Breast epithelium (tissue), 4 donors: ENCODE measurements around the gene RPEL1. TPM values are rescaled to one million over a fixed set of nuclear protein-coding genes. Genes with fewer than 3 reads are reported as not detected.
A peak's percentile ranks its signal among the peaks of the same experiment; 100 is the strongest.

Experiments
- DNase-seq, 2 donors: peaks; one replicate each; pipeline ENCODE4 v3.0.0-alpha.2; 2019; ENCODE audit warnings: low spot score in 2 of 2
- H3K27ac ChIP-seq, 2 donors: fragments of 200-600 bp; sonication (generic) in 1 of 2; one replicate each; pipeline ENCODE4 v1.5.1; 2016 to 2019; ENCODE audit warnings: mild to moderate bottlenecking in 1 of 2
- H3K27me3 ChIP-seq, 2 donors: fragments of 200-600 bp; sonication (generic) in 1 of 2; one replicate each; pipeline versions ENCODE4 v1.5.1 to v1.6.0; 2017 to 2019; ENCODE audit warnings: control low read depth in 1 of 2, mild to moderate bottlenecking in 1 of 2
- H3K36me3 ChIP-seq: fragments of 200-600 bp; one replicate; pipeline ENCODE4 v1.5.1; 2019
- H3K4me1 ChIP-seq, 2 donors: fragments of 200-600 bp; sonication (generic); one replicate each; pipeline ENCODE4 v1.5.1; 2016 to 2019; ENCODE audit warnings: control low read depth in 1 of 2
- H3K4me3 ChIP-seq, 3 donors: fragments of 200-600 bp; sonication (generic); 1 replicate in 2 of 3; 2 replicates in 1 of 3; pipeline ENCODE4 v1.5.1; 2016 to 2019; ENCODE audit warnings: mild to moderate bottlenecking in 3 of 3, moderate library complexity in 2 of 3
- H3K9me3 ChIP-seq, 2 donors: fragments of 200-600 bp; sonication (generic) in 1 of 2; one replicate each; pipeline ENCODE4 v1.5.1; 2016 to 2019; ENCODE audit warnings: control low read depth in 1 of 2
- POLR2A ChIP-seq: fragments of 450-650 bp; IDR thresholded peaks from one replicate; pipeline ENCODE4 v1.6.1; 2016; ENCODE audit warnings: antibody characterized with exemption, mild to moderate bottlenecking, moderate library complexity
- POLR2AphosphoS5 ChIP-seq, 3 donors: sonication (generic); formaldehyde crosslinking; IDR thresholded peaks; one replicate each; pipeline ENCODE4 v1.6.1; 2017; ENCODE audit warnings: antibody characterized with exemption in 3 of 3
- intact Hi-C: fragments of 100-400 bp; cut with DNase I; formaldehyde crosslinking; loops from one replicate; pipeline ENCODE4 v1.15.1; 2023; ENCODE audit warnings: low total_unique reads
- total RNA-seq, 3 donors: library from RNA; depleted of rRNA; stranded (reverse); fragments of >200 nt; gene quantifications; one replicate each; pipeline ENCODE4 v1.1.0, GENCODE V29; 2016
- TF ChIP-seq, protein P1 (sequence below), 3 donors: fragments of 450-650 bp; IDR thresholded peaks; one replicate each; pipeline ENCODE4 v1.5.1; 2016 to 2017; ENCODE audit warnings: antibody characterized with exemption in 3 of 3, mild to moderate bottlenecking in 3 of 3, moderate library complexity in 3 of 3

Gene RPEL1
- total RNA-seq, 3 donors from 2014 or later: 0.33 TPM; not detected in 2

DNA sequence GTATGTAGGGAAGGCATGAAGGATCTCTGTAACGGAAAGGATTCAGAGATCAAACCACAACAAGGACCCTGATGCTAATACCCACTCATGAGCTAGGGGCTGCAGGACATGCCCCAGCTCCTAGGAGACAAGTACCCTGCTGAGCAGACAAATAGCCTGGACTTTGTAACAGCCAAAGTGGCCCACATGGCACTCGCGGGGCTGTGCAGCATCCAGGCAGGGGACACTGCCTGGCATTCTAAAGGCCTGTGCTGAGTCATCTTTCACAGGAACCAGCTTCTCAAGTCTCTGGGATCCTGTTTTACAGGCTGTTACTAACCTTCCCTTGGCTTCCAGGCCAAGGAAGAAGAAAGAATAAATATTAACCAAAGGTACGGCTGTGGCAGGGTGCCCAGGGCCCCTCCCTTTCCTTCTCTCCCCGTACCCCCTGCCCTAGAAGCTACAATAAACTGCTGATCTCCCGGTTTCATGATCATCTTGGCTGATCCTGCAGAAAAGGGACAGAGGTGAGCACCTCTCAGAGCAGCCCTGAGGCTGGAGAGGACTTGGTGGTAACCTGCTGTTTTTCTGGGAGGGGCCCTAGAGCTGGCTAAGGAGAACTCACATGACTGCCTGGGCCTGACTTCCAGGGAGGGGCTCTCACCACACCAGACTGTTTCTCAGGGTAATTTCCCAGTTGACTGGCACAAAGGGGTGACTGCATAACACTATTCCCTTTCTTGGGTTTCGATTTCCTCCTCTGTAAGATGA is 4.2 kb upstream of the RPEL1 start:
- DNase-seq: peak; percentile 56 to 74
- peak overlapping the region; percentile 87 to 90 for H3K27ac ChIP-seq
- no peak for TF ChIP-seq POLR2A
- TF ChIP-seq POLR2AphosphoS5 (IDR thresholded peaks at IDR 0.05): peak in 2 of 3 donors; percentile 21 to 31
- H3K4me1 ChIP-seq: no peaks in the 10 kb centered on the region
- intact Hi-C loops: loop anchor here (5.0 to 10.0 kb wide), 2 partner anchors 327 to 804 kb away; partner anchors contain the start of gene CNNM2
- H3K4me3 ChIP-seq: peak overlapping the region in 2 of 3 donors; percentile 12 to 41
- H3K9me3 ChIP-seq: no peaks in the 10 kb centered on the region
- no peaks in the 10 kb centered on the region for H3K36me3 ChIP-seq
- H3K27me3 ChIP-seq: no peaks in the 10 kb centered on the region

DNA sequence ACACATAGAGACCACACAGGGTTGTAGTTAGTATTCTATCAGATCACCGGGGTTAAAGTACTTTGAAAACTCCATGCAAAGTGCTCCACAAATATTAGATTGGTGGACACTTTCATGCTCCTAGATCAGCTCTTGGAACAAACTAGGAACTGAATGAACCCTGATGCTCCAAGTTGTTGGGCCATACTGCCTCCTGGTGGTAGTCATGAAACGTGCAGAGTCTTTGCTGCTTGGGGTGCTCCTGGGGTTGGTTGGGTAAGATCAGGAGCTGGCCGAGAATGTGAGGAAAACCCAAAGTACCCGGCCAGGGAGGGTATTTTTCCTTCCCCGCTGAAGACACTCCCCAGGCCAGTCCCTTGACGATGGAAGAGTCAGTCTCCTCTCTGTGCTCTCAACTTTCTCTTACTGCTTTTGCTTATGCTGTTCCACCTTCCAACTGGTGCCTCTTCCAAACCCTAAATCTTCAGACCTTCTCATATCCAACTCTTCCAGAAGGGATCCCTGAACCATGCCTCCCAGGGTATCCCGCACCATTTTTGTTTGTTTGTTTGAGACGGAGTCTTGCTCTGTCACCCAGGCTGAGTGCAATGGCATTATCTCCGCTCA is 918 bp upstream of the RPEL1 start:
- intact Hi-C loops: loop anchor here (5.0 to 10.0 kb wide), 2 partner anchors 330 to 807 kb away; partner anchors contain the start of gene CNNM2
- peak; percentile 66 to 76 for DNase-seq

DNA sequence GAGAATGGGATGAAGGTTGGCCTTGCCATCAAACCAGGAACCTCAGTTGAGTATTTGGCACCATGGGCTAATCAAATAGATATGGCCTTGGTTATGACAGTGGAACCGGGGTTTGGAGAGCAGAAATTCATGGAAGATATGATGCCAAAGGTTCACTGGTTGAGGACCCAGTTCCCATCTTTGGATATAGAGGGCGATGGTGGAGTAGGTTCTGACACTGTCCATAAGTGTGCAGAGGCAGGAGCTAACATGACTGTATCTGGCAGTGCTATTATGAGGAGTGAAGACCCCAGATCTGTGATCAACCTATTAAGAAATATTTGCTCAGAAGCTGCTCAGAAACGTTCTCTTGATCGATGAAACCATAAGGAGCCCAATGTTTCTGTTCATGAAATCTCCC is 637 bp downstream of the RPEL1 start:
- H3K4me3 ChIP-seq: no peak overlapping the region
- no peaks in the 10 kb centered on the region for H3K4me1 ChIP-seq
- no peak for DNase-seq
- no peak overlapping the region for H3K27ac ChIP-seq
- TF ChIP-seq POLR2AphosphoS5 (IDR thresholded peaks at IDR 0.05) (no peak), POLR2A (no peak)
- TF ChIP-seq, protein P1, sequence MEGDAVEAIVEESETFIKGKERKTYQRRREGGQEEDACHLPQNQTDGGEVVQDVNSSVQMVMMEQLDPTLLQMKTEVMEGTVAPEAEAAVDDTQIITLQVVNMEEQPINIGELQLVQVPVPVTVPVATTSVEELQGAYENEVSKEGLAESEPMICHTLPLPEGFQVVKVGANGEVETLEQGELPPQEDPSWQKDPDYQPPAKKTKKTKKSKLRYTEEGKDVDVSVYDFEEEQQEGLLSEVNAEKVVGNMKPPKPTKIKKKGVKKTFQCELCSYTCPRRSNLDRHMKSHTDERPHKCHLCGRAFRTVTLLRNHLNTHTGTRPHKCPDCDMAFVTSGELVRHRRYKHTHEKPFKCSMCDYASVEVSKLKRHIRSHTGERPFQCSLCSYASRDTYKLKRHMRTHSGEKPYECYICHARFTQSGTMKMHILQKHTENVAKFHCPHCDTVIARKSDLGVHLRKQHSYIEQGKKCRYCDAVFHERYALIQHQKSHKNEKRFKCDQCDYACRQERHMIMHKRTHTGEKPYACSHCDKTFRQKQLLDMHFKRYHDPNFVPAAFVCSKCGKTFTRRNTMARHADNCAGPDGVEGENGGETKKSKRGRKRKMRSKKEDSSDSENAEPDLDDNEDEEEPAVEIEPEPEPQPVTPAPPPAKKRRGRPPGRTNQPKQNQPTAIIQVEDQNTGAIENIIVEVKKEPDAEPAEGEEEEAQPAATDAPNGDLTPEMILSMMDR (IDR thresholded peaks at IDR 0.05): no peak
- no peaks in the 10 kb centered on the region for H3K9me3 ChIP-seq
- no peaks in the 10 kb centered on the region for H3K27me3 ChIP-seq
- H3K36me3 ChIP-seq: no peaks in the 10 kb centered on the region
- intact Hi-C loops: loop anchor here (10.0 kb wide), 1 partner anchor 332 kb away; the partner anchor contains the start of gene CNNM2

More for the DNA sequence above, 918 bp upstream of the RPEL1 start:
- Histone ChIP-seq H3K4me1 (no peaks in the 10 kb centered on the region), H3K9me3 (no peaks in the 10 kb centered on the region), H3K4me3 (no peak overlapping the region), H3K27ac (no peak overlapping the region), H3K27me3 (no peaks in the 10 kb centered on the region), H3K36me3 (no peaks in the 10 kb centered on the region)
- peak in 1 of 3 donors; percentile 47 for TF ChIP-seq POLR2AphosphoS5 (IDR thresholded peaks at IDR 0.05)
- TF ChIP-seq, protein P1 (IDR thresholded peaks at IDR 0.05): peak; percentile 85 to 91 (median 91)
- TF ChIP-seq POLR2A: no peak

- Histone ChIP-seq H3K9me3 (peaks cover 0 to 1% of the 10 kb centered on the region in 2 donors), H3K4me3 (no peak overlapping the region), H3K27me3 (no peaks in the 10 kb centered on the region), H3K4me1 (no peaks in the 10 kb centered on the region), H3K36me3 (no peaks in the 10 kb centered on the region), H3K27ac (no peak overlapping the region)
- intact Hi-C loops: no loop called here
- TF ChIP-seq, protein P1 (IDR thresholded peaks at IDR 0.05): no peak
- TF ChIP-seq POLR2A: no peak
- no peak for TF ChIP-seq POLR2AphosphoS5 (IDR thresholded peaks at IDR 0.05)
- DNase-seq: no peak
Observed at GRCh38 chr10:103254113-103254512, 8.4 kb downstream of the RPEL1 start.

DNA sequence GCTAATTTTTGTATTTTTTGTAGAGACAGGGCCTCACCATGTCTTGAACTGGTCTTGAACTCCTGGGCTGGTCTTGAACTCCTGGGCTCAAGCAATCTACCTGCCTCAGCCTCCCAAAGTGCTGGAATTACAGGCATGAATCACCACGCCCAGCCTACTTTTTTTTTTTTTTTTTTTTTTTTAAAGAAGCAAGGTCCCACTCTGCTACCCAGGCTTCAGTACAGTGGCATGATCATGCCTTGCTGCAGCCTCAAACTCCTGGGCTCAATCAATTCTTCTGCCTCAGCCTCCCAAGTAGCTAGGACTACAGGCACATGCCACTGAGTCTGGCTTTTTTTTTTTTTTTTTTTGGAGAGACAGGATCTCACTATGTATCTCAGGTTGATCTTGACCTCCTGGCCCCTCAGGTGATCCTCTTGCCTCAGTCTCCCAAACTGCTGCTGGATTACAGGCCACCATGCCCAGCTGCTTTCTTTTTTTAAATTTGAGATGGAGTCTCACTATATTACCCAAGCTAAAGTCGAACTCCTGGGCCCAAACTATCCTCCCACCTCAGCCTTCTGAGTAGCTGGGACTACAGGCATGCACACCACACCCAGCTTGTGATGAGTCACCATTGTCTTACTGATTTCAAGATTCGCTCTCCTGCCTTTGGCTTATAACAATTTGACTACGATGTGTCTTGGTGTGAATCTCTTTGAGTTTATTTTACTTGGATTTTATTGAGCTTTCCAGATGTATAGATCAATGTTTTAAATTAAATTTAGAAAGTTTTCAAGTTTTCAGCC is 9.0 kb downstream of the RPEL1 start:
- H3K9me3 ChIP-seq: peaks cover 0 to 8% of the 10 kb centered on the region in 2 donors
- H3K4me1 ChIP-seq: no peaks in the 10 kb centered on the region
- no peaks in the 10 kb centered on the region for H3K36me3 ChIP-seq
- no peak overlapping the region for H3K4me3 ChIP-seq
- H3K27me3 ChIP-seq: no peaks in the 10 kb centered on the region
- DNase-seq: no peak
- intact Hi-C loops: no loop called here
- no peak for TF ChIP-seq POLR2AphosphoS5 (IDR thresholded peaks at IDR 0.05)
- TF ChIP-seq, protein P1 (IDR thresholded peaks at IDR 0.05): no peak
- TF ChIP-seq POLR2A: no peak
- H3K27ac ChIP-seq: no peak overlapping the region
